H9 (cell line): Measurements from ENCODE around the gene SNX22. TPM values are rescaled to one million over a fixed set of nuclear protein-coding genes. Genes with fewer than 3 reads are reported as not detected.

ENCODE experiments used
- DNase-seq: peaks from one replicate; pipeline ENCODE4 v3.0.0-alpha.2; 2017
- H2AFZ ChIP-seq: one replicate; pipeline ENCODE4 v1.6.1; 2013; ENCODE audit warnings: mild to moderate bottlenecking, low read length, control low read depth, moderate library complexity
- H2AK5ac ChIP-seq: 2 replicates; pipeline ENCODE4 v1.6.1; 2013; ENCODE audit warnings: low read length, control low read depth, mixed read lengths; ENCODE audit not compliant: insufficient read length
- H2BK120ac ChIP-seq: one replicate; pipeline ENCODE4 v1.6.1; 2013; ENCODE audit warnings: low read depth, mild to moderate bottlenecking, low read length, control low read depth, inconsistent platforms; ENCODE audit not compliant: poor library complexity, severe bottlenecking
- H2BK12ac ChIP-seq: 2 replicates; pipeline ENCODE4 v1.6.1; 2013; ENCODE audit warnings: low read length, control low read depth, mixed read lengths, low read depth; ENCODE audit not compliant: insufficient read length
- H2BK15ac ChIP-seq: 2 replicates; pipeline ENCODE4 v1.6.1; 2013; ENCODE audit warnings: low read depth, low read length, control low read depth
- H2BK20ac ChIP-seq: one replicate; pipeline ENCODE4 v1.6.1; 2013; ENCODE audit warnings: low read depth, mild to moderate bottlenecking, low read length, control low read depth, inconsistent platforms; ENCODE audit not compliant: poor library complexity, severe bottlenecking
- H2BK5ac ChIP-seq: 2 replicates; pipeline ENCODE4 v1.6.1; 2013; ENCODE audit warnings: low read length, control low read depth, mixed read lengths; ENCODE audit not compliant: insufficient read length
- H3K14ac ChIP-seq: 2 replicates; pipeline ENCODE4 v1.6.1; 2013; ENCODE audit warnings: low read length, control low read depth; ENCODE audit not compliant: insufficient read depth
- H3K18ac ChIP-seq: 2 replicates; pipeline ENCODE4 v1.6.1; 2013; ENCODE audit warnings: low read depth, mild to moderate bottlenecking, mixed read lengths, low read length, control low read depth; ENCODE audit not compliant: insufficient read length
- H3K23ac ChIP-seq: 2 replicates; pipeline ENCODE4 v1.6.1; 2013; ENCODE audit warnings: low read length, control low read depth, mixed read lengths, low read depth; ENCODE audit not compliant: insufficient read length
- H3K23me2 ChIP-seq: 2 replicates; pipeline ENCODE4 v1.6.1; 2013; ENCODE audit warnings: low read depth, mild to moderate bottlenecking, mixed read lengths, low read length, control low read depth; ENCODE audit not compliant: insufficient read length, poor library complexity, severe bottlenecking
- H3K27ac ChIP-seq: 2 replicates; pipeline ENCODE4 v1.5.1; 2013; ENCODE audit warnings: low read length, control low read depth, mixed read lengths, low read depth; ENCODE audit not compliant: insufficient read length
- H3K27me3 ChIP-seq: 2 replicates; pipeline ENCODE4 v1.6.1; 2013; ENCODE audit warnings: low read length, control low read depth, inconsistent platforms; ENCODE audit not compliant: insufficient read depth
- H3K4ac ChIP-seq: 2 replicates; pipeline ENCODE4 v1.6.1; 2013; ENCODE audit warnings: low read depth, mild to moderate bottlenecking, control low read depth, inconsistent platforms, low read length, moderate library complexity
- H3K4me1 ChIP-seq: 2 replicates; pipeline ENCODE4 v1.6.1; 2013; ENCODE audit warnings: low read length, control low read depth, inconsistent platforms; ENCODE audit not compliant: insufficient read depth
- H3K4me2 ChIP-seq: 2 replicates; pipeline ENCODE4 v1.6.1; 2013; ENCODE audit warnings: low read length, control low read depth, mixed read lengths; ENCODE audit not compliant: insufficient read length, insufficient read depth
- H3K56ac ChIP-seq: 2 replicates; pipeline ENCODE4 v1.6.1; 2013; ENCODE audit warnings: low read depth, mild to moderate bottlenecking, mixed read lengths, low read length, control low read depth; ENCODE audit not compliant: insufficient read length
- H3K79me1 ChIP-seq: 2 replicates; pipeline ENCODE4 v1.6.1; 2013; ENCODE audit warnings: low read depth, mild to moderate bottlenecking, moderate library complexity, low read length, control low read depth, inconsistent platforms; ENCODE audit not compliant: insufficient read depth, poor library complexity, severe bottlenecking
- H3K79me2 ChIP-seq: 2 replicates; pipeline ENCODE4 v1.6.1; 2013; ENCODE audit warnings: low read length, control low read depth, inconsistent platforms; ENCODE audit not compliant: insufficient read depth
- H3K9ac ChIP-seq: 2 replicates; pipeline ENCODE4 v1.6.1; 2013; ENCODE audit warnings: low read length, control low read depth, mixed read lengths; ENCODE audit not compliant: insufficient read length; ENCODE audit errors: extremely low read depth
- H3K9me3 ChIP-seq: one replicate; pipeline ENCODE4 v1.6.1; 2013; ENCODE audit warnings: low read depth, low read length, inconsistent platforms; ENCODE audit not compliant: control insufficient read depth
- H3T11ph ChIP-seq: one replicate; pipeline ENCODE4 v1.6.1; 2013; ENCODE audit warnings: mild to moderate bottlenecking, low read length, control low read depth, inconsistent platforms
- H4K20me1 ChIP-seq: one replicate; pipeline ENCODE4 v1.6.1; 2013; ENCODE audit not compliant: control insufficient read depth, insufficient read length, insufficient read depth
- H4K5ac ChIP-seq: 2 replicates; pipeline ENCODE4 v1.6.1; 2013; ENCODE audit warnings: low read depth, mild to moderate bottlenecking, mixed read lengths, low read length, control low read depth; ENCODE audit not compliant: insufficient read length
- H4K8ac ChIP-seq: replicated peaks from 2 replicates; pipeline ENCODE4 v1.6.1; 2013; ENCODE audit warnings: low read length, control low read depth, mixed read lengths, low read depth; ENCODE audit not compliant: insufficient read length
- H4K91ac ChIP-seq: 2 replicates; pipeline ENCODE4 v1.6.1; 2013; ENCODE audit warnings: low read depth, mild to moderate bottlenecking, moderate library complexity, mixed read lengths, low read length, control low read depth; ENCODE audit not compliant: insufficient read length
- H3K27ac Mint-ChIP-seq, 3 experiments: 2 replicates in 2 of 3; 3 replicates in 1 of 3; pipeline ENCODE4 v1.8.0; 2020 to 2021; ENCODE audit warnings: mixed read lengths in 3 of 3, mild to moderate bottlenecking in 1 of 3, moderate library complexity in 1 of 3
- H3K27me3 Mint-ChIP-seq: 2 replicates; pipeline ENCODE4 v1.8.0; 2021; ENCODE audit warnings: low read depth, mild to moderate bottlenecking, moderate library complexity, mixed read lengths
- H3K36me3 Mint-ChIP-seq, 3 experiments: 2 replicates in 2 of 3; 3 replicates in 1 of 3; pipeline ENCODE4 v1.8.0; 2020 to 2021; ENCODE audit warnings: low read depth in 3 of 3, mixed read lengths in 3 of 3; ENCODE audit not compliant: insufficient read depth in 1 of 3
- H3K4me1 Mint-ChIP-seq, 2 experiments: 2 replicates each; pipeline ENCODE4 v1.8.0; 2020; ENCODE audit warnings: mixed read lengths in 2 of 2
- H3K4me3 Mint-ChIP-seq, 2 experiments: 2 replicates in 1 of 2; 3 replicates in 1 of 2; pipeline ENCODE4 v1.8.0; 2020 to 2021; ENCODE audit warnings: mild to moderate bottlenecking in 2 of 2, mixed read lengths in 2 of 2, moderate library complexity in 1 of 2
- H3K9me3 Mint-ChIP-seq, 2 experiments: 2 replicates in 1 of 2; 3 replicates in 1 of 2; pipeline ENCODE4 v1.8.0; 2020; ENCODE audit warnings: mild to moderate bottlenecking in 2 of 2, mixed read lengths in 2 of 2, moderate library complexity in 1 of 2
- CTCF ChIP-seq: fragments of 200-600 bp; sonication (generic); conservative IDR thresholded peaks from 3 replicates; pipeline ENCODE4 v1.8.0; 2021; ENCODE audit warnings: antibody characterized with exemption, mild to moderate bottlenecking
- WGBS: extraction: QIAGEN DNeasy Blood & Tissue Kit; methylation state at CpG from one replicate; pipeline ENCODE4 v1.1.7; 2013; ENCODE audit warnings: missing lambda C conversion rate, low lambda C conversion rate, mixed read lengths; ENCODE audit not compliant: insufficient read length; ENCODE audit errors: extremely low coverage; 5-methylcytosine and 5-hydroxymethylcytosine counted together
- total RNA-seq: library from RNA; stranded (reverse); gene quantifications from 2 replicates; pipeline ENCODE4 v1.2.1, GENCODE V29; 2021

Gene SNX22
- total RNA-seq, 1 experiment from 2014 or later, result 4.8 TPM

- no peak overlapping the region for H4K5ac ChIP-seq
- H3K9ac ChIP-seq, result no peak overlapping the region
- H3K23ac ChIP-seq, result no peak overlapping the region
- H2AFZ ChIP-seq, result no peak overlapping the region
- peaks cover 19 to 76% (median 68%) of the 10 kb centered on the region in 3 experiments; a peak in 6 of 7 replicates for H3K36me3 Mint-ChIP-seq
- H3T11ph ChIP-seq, result no peak overlapping the region
- no peak overlapping the region for H2BK5ac ChIP-seq
- no peak overlapping the region for H3K18ac ChIP-seq
- no peaks in the 10 kb centered on the region for H3K9me3 Mint-ChIP-seq
- H3K4ac ChIP-seq, result no peak overlapping the region
- no peaks in the 10 kb centered on the region for H4K20me1 ChIP-seq
- no peaks in the 10 kb centered on the region for H3K27me3 Mint-ChIP-seq
- H2BK20ac ChIP-seq, result no peak overlapping the region
- WGBS, result no CpG with 5 or more reads among the region's 4 CpGs
- no peaks in the 10 kb centered on the region for H3K23me2 ChIP-seq
- H3K79me2 ChIP-seq, result no peaks in the 10 kb centered on the region
- no peaks in the 10 kb centered on the region for H3K27me3 ChIP-seq
- H3K4me1 ChIP-seq, result no peaks in the 10 kb centered on the region
- no peak overlapping the region for H2BK120ac ChIP-seq
- H3K56ac ChIP-seq, result no peak overlapping the region
- no peak overlapping the region for H2BK12ac ChIP-seq
- H2AK5ac ChIP-seq, result no peak overlapping the region
- no peak overlapping the region for H3K4me2 ChIP-seq
- H4K8ac ChIP-seq, result no peak overlapping the region
- H4K91ac ChIP-seq, result no peak overlapping the region
- no peak overlapping the region for H3K4me3 Mint-ChIP-seq
- no peaks in the 10 kb centered on the region for H3K79me1 ChIP-seq
- DNase-seq, result no peak
- H3K27ac Mint-ChIP-seq, result no peak overlapping the region; a peak in 1 of 7 replicates
- H3K27ac ChIP-seq, result no peak overlapping the region
- TF ChIP-seq CTCF, result no peak
- no peak overlapping the region for H2BK15ac ChIP-seq
- H3K9me3 ChIP-seq, result no peaks in the 10 kb centered on the region
- 0 out of 4 replicates have a peak, but pooled peaks cover 0 to 4% of the 10 kb centered on the region in 2 experiments for H3K4me1 Mint-ChIP-seq
- no peak overlapping the region for H3K14ac ChIP-seq
Measured at GRCh38 chr15:64132217-64132616, 19.3 kb upstream of the SNX22 start.
